ENCODE data around the gene CCDC157.

Gene CCDC157

GRCh38 chr22:30386960-30387827 is 30.4 kb downstream of the CCDC157 start, which contains the start of gene RNF215 (continued):
- TF ChIP-seq PATZ1 (tag by site-specific recombination; IDR thresholded peaks at IDR 0.05) (peak; percentile 46; the same call in 1 of the 2 replicates), ZBTB10 (tag by site-specific recombination; IDR thresholded peaks at IDR 0.05) (0 out of 2 replicates have a peak, but pooled peaks have one; percentile 43), ZBTB7A (tag by site-specific recombination; IDR thresholded peaks at IDR 0.05; ENCODE audit: low read depth) (peak; percentile 69; the same call in 1 of the 2 replicates), ZNF600 (tag by site-specific recombination; IDR thresholded peaks at IDR 0.05) (peak; percentile 45; the same call in 1 of the 2 replicates), KLF17 (tag by site-specific recombination; IDR thresholded peaks at IDR 0.05) (peak; percentile 60), KLF16 (tag by site-specific recombination; IDR thresholded peaks at IDR 0.05) (0 out of 2 replicates have a peak, but pooled peaks have one; percentile 39), ZNF335 (tag by site-specific recombination; conservative IDR thresholded peaks at IDR 0.05) (peak; percentile 96), ZNF2 (tag by site-specific recombination; IDR thresholded peaks at IDR 0.05) (0 out of 2 replicates have a peak, but pooled peaks have one; percentile 61), CTCF (tag by site-specific recombination; IDR thresholded peaks at IDR 0.05) (peak; percentile 98), ZNF112 (tag by site-specific recombination; IDR thresholded peaks at IDR 0.05) (no peak), ZBTB48 (tag by site-specific recombination; IDR thresholded peaks at IDR 0.05) (peak; percentile 64), ZNF366 (tag by site-specific recombination; conservative IDR thresholded peaks at IDR 0.05) (0 out of 2 replicates have a peak, but pooled peaks have one; percentile 17), ZBTB8A (tag by site-specific recombination; IDR thresholded peaks at IDR 0.05) (peak; percentile 54), ZNF514 (tag by site-specific recombination; IDR thresholded peaks at IDR 0.05) (no peak), SP7 (tag by site-specific recombination; IDR thresholded peaks at IDR 0.05) (peak; percentile 37; the same call in 1 of the 2 replicates), ZNF23 (tag by site-specific recombination; IDR thresholded peaks at IDR 0.05; ENCODE audit: borderline replicate concordance) (no peak), ZBTB21 (tag by site-specific recombination; IDR thresholded peaks at IDR 0.05) (no peak), INSM2 (tag by site-specific recombination; IDR thresholded peaks at IDR 0.05) (0 out of 2 replicates have a peak, but pooled peaks have one; percentile 25), ZFP69B (tag by site-specific recombination; IDR thresholded peaks at IDR 0.05) (peak; percentile 24; the same call in 1 of the 2 replicates), ZNF280D (tag by site-specific recombination; IDR thresholded peaks at IDR 0.05) (no peak), ZNF146 (tag by site-specific recombination; IDR thresholded peaks at IDR 0.05) (no peak), GLIS2 (tag by site-specific recombination; IDR thresholded peaks at IDR 0.05) (peak; percentile 22; the same call in 1 of the 2 replicates), PRDM4 (tag by site-specific recombination; IDR thresholded peaks at IDR 0.05) (peak; percentile 73)
